GM12872 (cell line): ENCODE results near the gene FOXP1.

Source experiments
- TF ChIP-seq, protein P1 (sequence below): IDR thresholded peaks from 3 replicates; pipeline ENCODE4 v1.5.1; 2011; ENCODE audit warnings: low read depth, mild to moderate bottlenecking, low read length, moderate library complexity; ENCODE audit not compliant: insufficient read depth

Gene FOXP1

DNA sequence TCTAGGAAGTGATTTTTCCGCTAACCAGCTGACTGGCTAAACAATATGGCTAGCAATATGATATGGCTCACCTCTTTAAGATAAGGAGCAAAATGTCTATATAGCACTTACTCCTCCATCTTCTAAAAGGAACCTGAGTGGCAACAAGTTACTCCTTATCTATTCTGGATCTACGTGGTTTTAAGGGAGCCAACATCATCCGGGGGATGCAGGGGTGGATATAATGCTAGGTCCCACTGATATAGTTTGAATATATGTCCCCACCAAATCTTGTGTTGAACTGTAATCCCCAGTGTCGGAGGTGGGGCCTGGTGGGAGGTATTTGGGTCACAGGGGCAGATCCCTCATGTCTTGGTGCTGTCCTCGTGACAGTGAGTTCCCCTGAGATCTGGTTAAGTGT is 500.7 kb downstream of the FOXP1 start:
- TF ChIP-seq, protein P1, sequence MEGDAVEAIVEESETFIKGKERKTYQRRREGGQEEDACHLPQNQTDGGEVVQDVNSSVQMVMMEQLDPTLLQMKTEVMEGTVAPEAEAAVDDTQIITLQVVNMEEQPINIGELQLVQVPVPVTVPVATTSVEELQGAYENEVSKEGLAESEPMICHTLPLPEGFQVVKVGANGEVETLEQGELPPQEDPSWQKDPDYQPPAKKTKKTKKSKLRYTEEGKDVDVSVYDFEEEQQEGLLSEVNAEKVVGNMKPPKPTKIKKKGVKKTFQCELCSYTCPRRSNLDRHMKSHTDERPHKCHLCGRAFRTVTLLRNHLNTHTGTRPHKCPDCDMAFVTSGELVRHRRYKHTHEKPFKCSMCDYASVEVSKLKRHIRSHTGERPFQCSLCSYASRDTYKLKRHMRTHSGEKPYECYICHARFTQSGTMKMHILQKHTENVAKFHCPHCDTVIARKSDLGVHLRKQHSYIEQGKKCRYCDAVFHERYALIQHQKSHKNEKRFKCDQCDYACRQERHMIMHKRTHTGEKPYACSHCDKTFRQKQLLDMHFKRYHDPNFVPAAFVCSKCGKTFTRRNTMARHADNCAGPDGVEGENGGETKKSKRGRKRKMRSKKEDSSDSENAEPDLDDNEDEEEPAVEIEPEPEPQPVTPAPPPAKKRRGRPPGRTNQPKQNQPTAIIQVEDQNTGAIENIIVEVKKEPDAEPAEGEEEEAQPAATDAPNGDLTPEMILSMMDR, result no peak

DNA sequence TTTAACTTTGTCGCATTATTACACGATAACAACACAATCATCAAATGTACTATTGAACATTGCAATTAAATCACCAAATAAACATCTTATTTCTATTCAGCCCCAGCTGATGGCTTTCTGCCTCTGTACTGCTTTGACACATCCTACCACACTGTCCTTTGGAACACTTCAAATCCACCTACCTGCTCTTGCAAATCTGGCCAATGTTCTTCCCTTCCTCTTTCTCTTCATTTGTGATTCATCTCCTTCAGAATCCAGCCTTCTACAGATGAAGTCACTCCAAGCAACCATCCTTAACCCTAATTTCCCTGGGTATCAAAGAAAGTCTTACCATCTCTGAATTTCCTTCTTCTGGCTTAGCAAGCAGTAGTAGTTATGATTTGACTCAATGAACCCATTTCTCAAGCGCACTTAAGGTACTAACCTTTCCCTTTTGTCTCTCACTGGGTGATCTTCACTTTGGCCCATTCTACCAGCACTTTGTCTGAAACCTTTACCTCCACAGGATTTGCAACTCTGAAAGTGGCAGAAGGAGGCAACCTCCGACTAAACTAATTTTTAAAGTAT is 502.9 kb downstream of the FOXP1 start:
- TF ChIP-seq, protein P1, result no peak

DNA sequence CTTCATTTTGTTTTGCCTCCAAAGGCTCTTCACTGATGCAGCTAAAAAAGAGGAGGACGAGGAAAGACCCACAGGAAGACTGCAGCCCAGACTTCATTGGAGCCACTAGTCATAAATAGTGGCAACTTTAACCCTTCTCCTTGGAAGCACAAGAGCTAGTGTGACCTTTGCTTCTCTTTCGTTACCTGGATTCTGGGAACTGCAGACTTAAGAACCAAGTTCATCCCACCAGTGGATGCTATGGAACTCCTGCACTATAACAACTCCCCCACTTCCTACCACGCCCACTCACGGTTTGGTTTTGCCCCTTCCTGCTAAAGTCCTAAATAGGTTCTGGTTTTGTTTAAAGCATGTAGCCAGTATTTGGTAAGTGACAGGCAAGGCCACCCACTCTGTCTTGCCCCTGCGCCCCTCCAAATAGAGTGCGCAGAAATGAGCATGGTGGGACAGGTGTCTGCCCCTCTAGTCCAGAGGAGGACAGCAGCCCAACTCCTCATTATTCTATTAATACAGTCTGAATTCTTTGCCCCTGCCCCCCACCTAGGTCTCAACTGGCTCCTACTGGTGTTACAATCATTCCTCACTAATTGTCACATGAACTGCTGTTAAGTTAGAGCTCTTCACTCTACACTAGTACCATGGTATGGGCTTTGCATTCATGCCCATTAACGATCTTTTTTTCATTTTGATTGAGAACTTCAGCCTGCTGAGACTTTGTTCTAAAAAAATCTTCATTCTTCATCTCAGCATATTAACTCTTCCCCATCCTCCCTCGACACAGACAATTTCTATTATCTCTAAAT is 504.6 kb downstream of the FOXP1 start:
- TF ChIP-seq, protein P1, result no peak

DNA sequence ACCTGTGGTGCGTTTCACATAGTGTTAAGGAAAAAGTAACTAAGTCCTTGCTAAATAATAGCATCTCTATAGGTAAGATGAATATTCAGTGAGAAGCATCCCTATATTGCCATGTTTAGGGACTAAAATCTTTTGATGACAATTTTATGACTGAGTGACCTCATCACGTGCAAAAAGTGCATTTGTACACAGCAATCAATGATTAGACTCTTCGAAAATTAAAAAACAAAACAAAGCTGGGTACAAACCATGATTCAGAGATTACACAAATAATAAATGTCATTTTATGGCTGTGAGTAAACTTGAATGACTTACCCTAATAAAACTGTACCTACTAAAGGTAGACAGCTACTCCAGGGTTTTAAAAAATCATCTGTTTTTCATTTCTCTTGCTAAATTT is 505.3 kb downstream of the FOXP1 start:
- TF ChIP-seq, protein P1, result no peak

DNA sequence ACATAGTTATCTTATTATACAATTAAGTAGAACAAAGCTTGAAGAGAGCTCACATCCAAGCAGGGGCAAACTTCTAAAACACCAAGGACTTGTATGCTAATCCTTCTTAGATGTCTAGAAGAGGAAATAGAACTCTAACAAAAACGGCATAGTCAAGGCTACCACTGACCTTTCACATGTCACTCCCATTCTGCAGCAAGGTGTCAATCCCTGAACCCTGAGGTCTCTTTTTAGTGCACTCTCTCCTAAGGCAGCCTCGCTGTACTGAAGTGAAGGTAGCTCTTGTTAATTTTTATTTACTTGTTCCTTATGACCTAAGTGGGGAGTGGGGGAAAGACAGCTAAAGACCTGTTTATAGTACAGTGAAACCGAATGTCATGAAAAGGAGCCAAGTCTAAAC is 506.5 kb downstream of the FOXP1 start:
- TF ChIP-seq, protein P1, result no peak

DNA sequence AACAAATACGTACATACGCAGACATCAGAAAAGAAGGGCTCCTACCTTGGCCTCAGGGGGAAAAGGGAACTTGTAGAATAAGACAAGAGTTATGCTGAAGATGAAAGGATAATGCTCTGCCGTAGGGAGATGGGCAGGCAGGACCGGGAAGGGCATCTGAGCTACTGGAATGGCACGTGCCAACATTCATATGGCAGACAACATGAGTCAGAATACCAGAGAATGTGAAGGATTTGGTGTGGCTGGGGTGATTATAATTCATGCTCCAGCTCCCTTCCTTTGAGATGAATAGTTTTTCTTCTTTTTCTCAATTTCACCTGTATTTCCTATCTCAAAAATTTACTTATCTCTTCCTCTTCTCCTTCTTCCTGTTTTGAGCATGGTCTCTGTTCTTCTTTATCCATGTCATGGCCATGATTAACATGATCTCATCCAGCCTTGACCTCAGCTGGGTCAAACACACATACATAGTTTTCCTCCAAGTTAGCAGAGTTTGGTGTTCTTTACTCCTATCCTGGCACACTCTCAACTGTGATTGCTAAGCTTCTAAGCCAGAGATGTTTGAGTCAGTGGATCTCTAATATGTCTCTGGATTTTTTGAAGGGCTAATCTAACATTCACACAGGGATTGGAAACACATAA is 507.0 kb downstream of the FOXP1 start:
- TF ChIP-seq, protein P1, result no peak

DNA sequence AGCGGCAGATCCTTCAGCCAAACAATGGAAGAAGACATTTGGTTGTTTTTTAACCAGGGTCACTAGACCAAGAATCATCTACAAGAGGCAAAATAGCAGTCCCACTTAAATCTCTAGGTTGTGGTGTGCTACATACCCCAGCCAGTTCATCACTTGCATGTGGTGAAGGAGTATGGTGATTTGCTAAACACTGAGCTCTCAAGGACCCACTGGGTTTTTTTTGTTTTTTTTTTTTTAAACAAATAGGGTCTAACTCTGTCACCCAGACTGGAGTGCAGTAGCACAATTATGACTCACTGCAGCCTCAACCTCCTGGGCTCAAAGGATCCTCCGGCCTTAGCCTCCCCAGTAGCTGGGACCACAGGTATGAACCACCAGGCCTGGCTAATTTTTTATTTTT is 508.0 kb downstream of the FOXP1 start:
- TF ChIP-seq, protein P1, result no peak
